ENCODE measurements around the gene SNX9. TPM values are rescaled to one million over a fixed set of nuclear protein-coding genes. Genes with fewer than 3 reads are reported as not detected.

The SNX9 gene
- total and polyA plus RNA-seq, 9 donors, result 20.2 to 36.9 (median 27.1) TPM

GRCh38 chr6:157982102-157982562 lies 159.1 kb downstream of the SNX9 start:
- under 1% methylated on average over 29 of the region's 36 CpGs for WGBS (ENCODE audit: insufficient coverage)
- peak overlapping the region; percentile 25 for H3K27ac ChIP-seq (ENCODE audit: low read length)
- H3K4me1 ChIP-seq (ENCODE audit: control insufficient read depth, insufficient read depth, low read length), result peaks cover 24% of the 10 kb centered on the region
- no peaks in the 10 kb centered on the region for H3K36me3 ChIP-seq (ENCODE audit: control insufficient read depth, insufficient read depth, low read length)
- peak overlapping the region; percentile 70 for H3K4me3 ChIP-seq (ENCODE audit: low read length)
- DNase-seq, result peak; percentile 57
- no peaks in the 10 kb centered on the region for H3K9me3 ChIP-seq (replicated peaks; ENCODE audit: control insufficient read depth, low read depth, low read length)
- peaks cover 7% of the 10 kb centered on the region for H3K27me3 ChIP-seq (ENCODE audit: control insufficient read depth, insufficient read depth, low read length)

- Histone ChIP-seq H3K4me3 (ENCODE audit: low read length) (peak overlapping the region; percentile 70), H3K27ac (ENCODE audit: low read length) (peak overlapping the region; percentile 25), H3K9me3 (replicated peaks; ENCODE audit: control insufficient read depth, low read depth, low read length) (no peaks in the 10 kb centered on the region), H3K36me3 (ENCODE audit: control insufficient read depth, insufficient read depth, low read length) (no peaks in the 10 kb centered on the region), H3K4me1 (ENCODE audit: control insufficient read depth, insufficient read depth, low read length) (peaks cover 24% of the 10 kb centered on the region), H3K27me3 (ENCODE audit: control insufficient read depth, insufficient read depth, low read length) (peaks cover 3% of the 10 kb centered on the region)
- 65% methylated on average over 13 of the region's 17 CpGs for WGBS (ENCODE audit: insufficient coverage)
- DNase-seq, result peak; percentile 52
Measured at GRCh38 chr6:157982563-157983405, 159.7 kb downstream of the SNX9 start.

GRCh38 chr6:157983406-157984119 lies 160.5 kb downstream of the SNX9 start:
- peak; percentile 55 for DNase-seq
- no peaks in the 10 kb centered on the region for H3K9me3 ChIP-seq (replicated peaks; ENCODE audit: control insufficient read depth, low read depth, low read length)
- H3K36me3 ChIP-seq (ENCODE audit: control insufficient read depth, insufficient read depth, low read length), result no peaks in the 10 kb centered on the region
- H3K27ac ChIP-seq (ENCODE audit: low read length), result no peak overlapping the region
- no peak overlapping the region for H3K4me3 ChIP-seq (ENCODE audit: low read length)
- 92% methylated on average over 4 of the region's 9 CpGs for WGBS (ENCODE audit: insufficient coverage)
- peaks cover 3% of the 10 kb centered on the region for H3K27me3 ChIP-seq (ENCODE audit: control insufficient read depth, insufficient read depth, low read length)
- peaks cover 32% of the 10 kb centered on the region for H3K4me1 ChIP-seq (ENCODE audit: control insufficient read depth, insufficient read depth, low read length)

- 60% methylated on average over 1 of the region's 4 CpGs for WGBS (ENCODE audit: insufficient coverage)
- H3K27me3 ChIP-seq (ENCODE audit: control insufficient read depth, insufficient read depth, low read length), result peaks cover 3% of the 10 kb centered on the region
- no peaks in the 10 kb centered on the region for H3K36me3 ChIP-seq (ENCODE audit: control insufficient read depth, insufficient read depth, low read length)
- no peak for DNase-seq
- no peaks in the 10 kb centered on the region for H3K9me3 ChIP-seq (replicated peaks; ENCODE audit: control insufficient read depth, low read depth, low read length)
- no peak overlapping the region for H3K27ac ChIP-seq (ENCODE audit: low read length)
- H3K4me1 ChIP-seq (ENCODE audit: control insufficient read depth, insufficient read depth, low read length), result peaks cover 35% of the 10 kb centered on the region
- H3K4me3 ChIP-seq (ENCODE audit: low read length), result no peak overlapping the region
Measured at GRCh38 chr6:157984128-157984527, 161.1 kb downstream of the SNX9 start.

GRCh38 chr6:157984686-157985225 lies 161.7 kb downstream of the SNX9 start:
- H3K4me3 ChIP-seq (ENCODE audit: low read length), result no peak overlapping the region
- DNase-seq, result no peak
- no peaks in the 10 kb centered on the region for H3K36me3 ChIP-seq (ENCODE audit: control insufficient read depth, insufficient read depth, low read length)
- peaks cover 3% of the 10 kb centered on the region for H3K27me3 ChIP-seq (ENCODE audit: control insufficient read depth, insufficient read depth, low read length)
- H3K9me3 ChIP-seq (replicated peaks; ENCODE audit: control insufficient read depth, low read depth, low read length), result no peaks in the 10 kb centered on the region
- WGBS (ENCODE audit: insufficient coverage), result 87% methylated on average over 8 of the region's 14 CpGs
- H3K4me1 ChIP-seq (ENCODE audit: control insufficient read depth, insufficient read depth, low read length), result peaks cover 41% of the 10 kb centered on the region
- H3K27ac ChIP-seq (ENCODE audit: low read length), result no peak overlapping the region

GRCh38 chr6:157985378-157986155 lies 162.5 kb downstream of the SNX9 start:
- 71% methylated on average over 6 of the region's 13 CpGs for WGBS (ENCODE audit: insufficient coverage)
- peaks cover 3% of the 10 kb centered on the region for H3K27me3 ChIP-seq (ENCODE audit: control insufficient read depth, insufficient read depth, low read length)
- no peak overlapping the region for H3K4me3 ChIP-seq (ENCODE audit: low read length)
- DNase-seq, result no peak
- H3K4me1 ChIP-seq (ENCODE audit: control insufficient read depth, insufficient read depth, low read length), result peaks cover 49% of the 10 kb centered on the region
- H3K36me3 ChIP-seq (ENCODE audit: control insufficient read depth, insufficient read depth, low read length), result no peaks in the 10 kb centered on the region
- H3K9me3 ChIP-seq (replicated peaks; ENCODE audit: control insufficient read depth, low read depth, low read length), result no peaks in the 10 kb centered on the region
- H3K27ac ChIP-seq (ENCODE audit: low read length), result peak overlapping the region; percentile 1

- Histone ChIP-seq H3K9me3 (replicated peaks; ENCODE audit: control insufficient read depth, low read depth, low read length) (no peaks in the 10 kb centered on the region), H3K4me1 (ENCODE audit: control insufficient read depth, insufficient read depth, low read length) (peaks cover 42% of the 10 kb centered on the region), H3K36me3 (ENCODE audit: control insufficient read depth, insufficient read depth, low read length) (no peaks in the 10 kb centered on the region), H3K4me3 (ENCODE audit: low read length) (no peak overlapping the region), H3K27ac (ENCODE audit: low read length) (no peak overlapping the region), H3K27me3 (ENCODE audit: control insufficient read depth, insufficient read depth, low read length) (no peaks in the 10 kb centered on the region)
- WGBS (ENCODE audit: insufficient coverage), result 79% methylated on average over 12 of the region's 20 CpGs
- DNase-seq, result no peak
Measured at GRCh38 chr6:157987788-157988699, 165.0 kb downstream of the SNX9 start.

- 63% methylated on average over 7 of the region's 8 CpGs for WGBS (ENCODE audit: insufficient coverage)
- Histone ChIP-seq H3K4me3 (ENCODE audit: low read length) (no peak overlapping the region), H3K36me3 (ENCODE audit: control insufficient read depth, insufficient read depth, low read length) (no peaks in the 10 kb centered on the region), H3K27me3 (ENCODE audit: control insufficient read depth, insufficient read depth, low read length) (no peaks in the 10 kb centered on the region), H3K4me1 (ENCODE audit: control insufficient read depth, insufficient read depth, low read length) (peaks cover 42% of the 10 kb centered on the region), H3K27ac (ENCODE audit: low read length) (no peak overlapping the region), H3K9me3 (replicated peaks; ENCODE audit: control insufficient read depth, low read depth, low read length) (no peaks in the 10 kb centered on the region)
- no peak for DNase-seq
Measured at GRCh38 chr6:157988700-157989063, 165.6 kb downstream of the SNX9 start.
